NCI-H82 (cell line): Measurements from ENCODE around the gene RPS29.

Source experiments
- DNase-seq: peaks from one replicate; lab custom pipeline; 2025; lab: John Stamatoyannopoulos, UW

RPS29 gene

DNA sequence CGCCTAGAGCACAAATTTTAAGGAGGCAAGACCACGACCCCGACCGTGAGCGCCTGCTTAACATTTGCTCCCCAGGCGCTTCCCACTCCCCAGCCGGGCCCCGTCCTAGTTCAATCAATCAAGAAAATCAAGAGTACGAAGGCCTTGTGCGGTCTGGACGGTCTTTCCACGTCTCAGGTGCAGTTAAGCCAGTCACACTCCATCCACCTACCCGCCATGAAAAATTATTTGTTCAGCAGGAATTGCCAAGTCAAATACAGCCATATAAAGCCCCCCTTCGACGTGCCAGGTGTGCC lies 12.0 kb upstream of the RPS29 start:
- peak; percentile 66 for DNase-seq

GRCh38 chr14:49594347-49595091 lies 8.3 kb upstream of the RPS29 start:
- peak; percentile 8 for DNase-seq

DNA sequence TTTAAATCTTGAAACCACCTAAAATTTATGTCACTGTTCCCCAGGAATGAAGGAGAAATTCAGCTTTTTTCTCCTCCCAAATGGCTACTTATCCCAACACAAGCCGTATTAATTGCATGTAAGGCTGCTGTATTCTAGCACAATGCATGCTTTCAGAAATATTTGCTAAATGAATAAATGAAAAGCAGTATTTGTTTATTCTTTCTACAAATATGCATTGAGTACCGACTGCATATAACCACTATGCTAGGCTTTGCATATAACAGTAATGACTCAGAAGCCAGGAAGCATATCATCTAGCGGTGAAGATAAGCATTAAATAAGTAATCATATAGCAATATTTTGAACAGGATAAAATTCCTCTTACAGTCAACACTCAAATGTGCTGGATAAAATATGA lies 6.8 kb upstream of the RPS29 start:
- DNase-seq = no peak

GRCh38 chr14:49589387-49589786 lies 3.2 kb upstream of the RPS29 start:
- no peak for DNase-seq

- DNase-seq = peak; percentile 75
Measured at GRCh38 chr14:49586673-49587460, 687 bp upstream of the RPS29 start.

GRCh38 chr14:49584981-49585640 lies 1.1 kb downstream of the RPS29 start:
- DNase-seq = peak; percentile 18

DNA sequence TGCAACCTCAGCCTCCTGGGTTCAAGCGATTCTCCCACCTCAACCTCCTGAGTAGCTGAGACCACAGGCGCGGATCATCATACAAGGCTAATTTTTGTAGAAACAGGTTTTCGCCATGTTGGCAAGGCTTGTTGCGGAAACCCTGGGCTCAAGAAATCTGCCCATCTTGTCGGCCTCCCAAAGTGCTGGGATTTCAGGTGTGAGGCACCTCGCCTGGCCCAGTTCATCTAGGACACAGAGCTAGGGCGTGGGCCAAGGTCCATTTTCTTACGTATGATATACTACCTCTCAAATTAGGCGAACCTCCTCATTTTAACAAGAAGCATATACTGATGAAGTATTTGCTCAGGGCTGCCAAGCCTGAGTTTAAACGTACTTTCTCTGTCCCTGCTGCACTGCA lies 2.1 kb downstream of the RPS29 start:
- no peak for DNase-seq

DNA sequence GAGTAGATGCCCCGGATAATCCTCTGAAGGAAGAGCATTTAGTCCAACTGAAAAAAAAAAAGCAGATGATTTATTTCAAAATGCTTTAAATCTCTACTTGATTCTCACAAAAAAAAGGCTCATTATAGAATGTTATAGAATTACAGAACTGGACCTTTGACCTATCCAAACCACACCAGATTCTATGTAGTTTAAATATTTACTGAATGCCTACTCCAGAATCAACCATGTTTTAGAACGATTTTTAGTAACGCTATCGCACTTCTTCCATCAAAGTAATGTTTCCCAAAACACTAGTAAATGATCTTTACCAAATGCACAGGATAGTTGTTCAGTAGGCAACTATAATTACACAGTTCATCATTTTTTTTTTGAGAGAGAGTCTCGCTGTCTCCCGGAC lies 2.6 kb downstream of the RPS29 start:
- no peak for DNase-seq

DNA sequence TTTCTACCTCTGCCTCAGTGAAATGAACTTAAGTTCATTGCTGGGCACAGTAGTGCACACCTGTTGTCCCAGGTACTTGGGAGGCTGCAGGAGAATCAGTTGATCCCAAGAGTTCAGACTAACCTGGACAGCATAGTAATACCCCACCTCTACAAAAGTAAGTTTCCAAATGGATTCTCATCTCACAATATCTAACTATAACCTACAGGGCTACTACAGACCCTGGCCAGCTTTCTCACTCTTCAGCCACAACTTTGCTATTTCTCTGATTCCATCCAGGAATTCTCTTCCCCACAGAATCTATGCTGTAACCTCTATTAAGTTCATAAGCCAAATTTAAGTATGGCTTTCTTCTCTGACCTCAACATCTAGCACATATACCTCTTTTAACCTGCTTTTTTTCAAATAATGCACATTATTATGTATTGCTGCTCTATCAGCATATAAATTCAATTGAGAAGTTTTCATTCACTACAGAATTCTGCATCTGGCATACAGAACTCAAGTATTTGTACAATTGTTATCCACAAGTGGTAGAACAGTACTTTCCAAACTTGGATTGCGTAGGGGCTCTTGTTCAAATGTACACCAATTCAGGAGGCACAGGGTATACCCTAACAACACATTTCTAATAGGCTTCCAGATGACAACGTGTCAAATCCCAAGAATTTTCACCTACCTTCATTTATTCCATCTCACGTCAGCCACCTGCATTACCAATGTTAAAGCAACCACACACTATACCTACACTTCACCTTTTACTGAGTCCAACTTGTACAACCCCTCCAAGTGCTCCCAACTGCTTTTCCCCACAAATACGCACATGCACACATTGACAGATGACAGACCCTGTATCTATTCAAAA lies 3.8 kb downstream of the RPS29 start:
- DNase-seq = peak; percentile 37

DNA sequence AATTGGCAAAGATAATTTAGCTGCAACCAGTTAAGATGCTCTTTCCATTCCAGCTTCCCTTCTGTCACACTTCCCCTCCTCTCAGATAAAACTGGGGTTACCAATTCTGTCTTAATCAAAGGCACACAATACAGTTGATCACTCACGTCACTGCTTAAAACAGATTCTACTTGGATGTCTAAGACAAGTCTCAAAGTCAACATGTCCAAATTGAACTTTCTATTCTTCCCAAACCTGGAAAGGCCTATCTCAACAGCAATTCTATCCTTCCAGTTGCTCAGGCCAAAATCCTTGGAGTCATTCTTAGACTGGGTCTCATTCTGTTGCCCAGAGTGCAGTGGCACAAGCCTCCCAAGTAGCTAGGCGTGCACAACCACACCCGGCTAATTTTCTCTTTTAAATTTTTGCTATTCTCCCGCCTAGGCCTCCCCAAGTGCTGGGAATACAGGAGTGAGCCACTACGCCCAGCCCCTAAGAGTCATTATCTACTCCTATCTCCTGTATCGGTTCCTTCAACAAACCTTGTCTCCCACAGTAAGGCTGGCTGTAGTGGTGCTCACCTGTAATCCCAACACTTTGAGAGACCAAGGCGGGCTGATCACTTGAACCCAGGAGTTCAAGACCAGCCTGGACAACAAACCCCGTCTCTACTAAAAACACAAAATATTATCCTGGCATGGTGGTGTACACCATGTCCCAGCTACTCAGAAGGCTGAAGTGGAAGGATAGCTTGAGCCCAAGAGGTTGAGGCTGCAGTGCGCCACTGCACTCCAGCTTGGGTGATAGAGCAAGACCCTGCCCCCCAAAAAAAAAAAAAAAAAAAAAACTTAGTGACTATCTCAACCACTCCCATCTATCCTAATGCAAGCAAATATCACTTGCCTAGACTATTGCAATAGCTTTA lies 4.7 kb downstream of the RPS29 start:
- DNase-seq = peak; percentile 26

DNA sequence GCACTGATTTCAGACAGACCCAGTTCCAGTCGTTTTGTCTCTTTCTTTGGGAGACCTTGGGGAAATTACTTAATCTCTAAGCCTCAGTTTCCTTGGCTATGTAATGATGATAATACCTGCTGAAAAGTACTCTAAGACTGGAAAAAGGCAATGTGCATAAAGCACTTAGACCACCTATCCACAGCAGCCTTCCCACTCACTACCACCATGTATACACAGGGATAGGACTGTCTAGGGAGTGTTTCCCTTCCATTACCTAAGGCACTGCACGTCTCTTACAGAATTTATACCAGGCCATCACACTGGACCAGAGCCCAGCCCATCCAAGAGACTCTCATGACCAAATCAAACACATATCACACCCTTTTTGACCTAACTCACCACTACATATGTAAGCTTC lies 6.3 kb downstream of the RPS29 start:
- DNase-seq = no peak

DNA sequence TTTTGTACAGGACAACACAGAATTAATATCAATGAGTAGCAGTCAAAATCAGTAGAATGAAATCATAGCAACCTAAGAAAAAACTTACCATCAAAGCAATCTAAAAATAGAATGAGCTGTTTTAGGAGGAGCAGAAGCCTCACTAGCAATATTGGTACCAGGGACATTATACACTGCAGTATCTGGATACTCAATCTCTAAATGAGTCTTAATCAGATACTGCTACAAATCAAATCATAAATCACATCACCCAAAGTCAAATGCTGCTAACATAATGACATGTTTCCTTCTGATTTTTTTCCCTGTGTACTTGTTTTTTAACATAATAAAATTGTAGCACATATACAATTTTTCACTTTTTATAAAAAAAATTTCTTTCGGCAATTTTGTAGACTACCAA lies 8.0 kb downstream of the RPS29 start:
- no peak for DNase-seq

DNA sequence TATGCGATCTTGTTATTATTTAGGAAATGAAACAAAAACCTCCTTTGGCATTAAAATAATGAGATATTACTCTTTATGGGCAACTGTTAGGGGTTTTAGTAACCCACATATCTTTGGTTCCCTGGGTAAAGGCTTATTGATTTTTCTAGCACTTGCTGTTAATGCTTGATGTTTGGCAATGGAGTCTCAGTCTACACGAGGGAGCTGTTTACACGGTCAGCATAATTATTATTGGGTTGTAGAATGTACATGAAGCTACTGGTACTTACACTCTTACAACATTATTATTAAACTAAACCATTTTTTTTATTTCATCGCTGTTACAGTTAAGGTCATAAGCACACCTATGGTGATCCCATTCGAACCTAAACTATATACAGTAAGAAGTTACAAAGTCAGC lies 12.1 kb downstream of the RPS29 start:
- no peak for DNase-seq

GRCh38 chr14:49569281-49569680 lies 16.9 kb downstream of the RPS29 start:
- DNase-seq = no peak

DNA sequence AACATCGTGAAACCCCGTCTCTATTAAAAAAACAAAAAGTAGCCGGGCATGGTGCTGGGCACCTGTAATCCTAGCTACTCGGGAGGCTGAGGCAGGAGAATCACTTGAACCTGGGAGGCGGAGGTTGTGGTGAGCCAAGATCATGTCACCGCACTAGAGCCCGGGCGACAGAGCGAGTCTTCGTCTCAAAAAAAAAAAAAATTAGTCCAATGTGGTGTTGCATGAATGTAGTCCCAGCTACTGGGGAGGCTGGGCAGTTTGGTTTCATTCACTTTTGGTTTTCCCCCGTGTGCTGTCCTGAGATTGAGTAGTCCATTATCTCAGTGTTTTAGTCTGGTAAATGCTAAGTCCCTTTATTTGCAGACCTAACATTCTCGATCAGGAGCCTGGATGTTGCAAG lies 19.5 kb downstream of the RPS29 start:
- DNase-seq = no peak

- DNase-seq = no peak
Measured at GRCh38 chr14:49559979-49560768, 26.0 kb downstream of the RPS29 start.

GRCh38 chr14:49553892-49554291 lies 32.3 kb downstream of the RPS29 start:
- DNase-seq = no peak

DNA sequence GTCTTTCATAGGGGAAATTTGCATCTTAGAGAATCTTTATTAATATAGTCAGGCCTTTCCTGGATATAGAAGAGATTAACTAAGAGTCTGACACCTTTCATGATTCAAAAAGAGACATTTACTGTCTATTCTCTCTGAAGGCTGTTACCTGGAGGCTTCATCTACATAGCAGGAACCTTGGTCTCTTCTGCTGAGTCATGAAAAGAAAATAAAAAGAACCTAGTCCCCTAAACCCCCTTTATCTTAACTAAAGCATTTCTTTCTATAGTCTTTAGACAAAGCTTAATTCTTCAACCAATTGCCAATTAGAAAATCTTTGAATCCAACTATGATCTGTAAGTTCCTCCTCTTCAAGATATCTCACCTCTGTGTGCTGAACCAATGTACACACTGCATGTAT lies 33.1 kb downstream of the RPS29 start:
- no peak for DNase-seq

GRCh38 chr14:49551569-49551968 lies 34.6 kb downstream of the RPS29 start:
- DNase-seq = no peak
